Measurements from ENCODE around the gene OLFML3.
"Not testable (repeated sequence)": the region's sequence is repeated elsewhere in the genome, so short reads cannot be mapped to it uniquely, and the experiment has no call there.

Gene OLFML3

GRCh38 chr1:113946112-113946511 lies 33.2 kb upstream of the OLFML3 start:
- Histone ChIP-seq H3K36me3 (replicated peaks; ENCODE audit: low read depth, low read length) (peaks cover 10% of the 10 kb centered on the region), H3K27me3 (ENCODE audit: low read depth, low read length) (no peaks in the 10 kb centered on the region), H3K4me1 (ENCODE audit: low read length) (no peaks in the 10 kb centered on the region), H3K9me3 (ENCODE audit: insufficient read depth, low read length) (no peaks in the 10 kb centered on the region), H3K79me2 (ENCODE audit: low read length) (peaks cover 49% of the 10 kb centered on the region), H3K27ac (ENCODE audit: low read length) (no peak overlapping the region), H4K20me1 (ENCODE audit: insufficient read depth, low read length) (peaks cover 13% of the 10 kb centered on the region; the same call in 1 of the 2 replicates), H2AFZ (ENCODE audit: low read depth, low read length) (no peak overlapping the region), H3K9ac (ENCODE audit: low read length) (no peak overlapping the region), H3K4me2 (ENCODE audit: low read length) (no peak overlapping the region), H3K4me3 (ENCODE audit: low read length) (no peak overlapping the region)
- TF ChIP-seq EZH2phosphoT487 (IDR thresholded peaks at IDR 0.05; ENCODE audit: low read depth), result no peak
- no peak for TF ChIP-seq CTCF (IDR thresholded peaks at IDR 0.05; ENCODE audit: low read depth, low read length)

GRCh38 chr1:113946678-113947387 lies 32.4 kb upstream of the OLFML3 start:
- H3K27ac ChIP-seq (ENCODE audit: low read length), result no peak overlapping the region
- no peak overlapping the region for H3K4me2 ChIP-seq (ENCODE audit: low read length)
- no peak for TF ChIP-seq CTCF (IDR thresholded peaks at IDR 0.05; ENCODE audit: low read depth, low read length)
- TF ChIP-seq EZH2phosphoT487 (IDR thresholded peaks at IDR 0.05; ENCODE audit: low read depth), result no peak
- H2AFZ ChIP-seq (ENCODE audit: low read depth, low read length), result no peak overlapping the region
- H3K9me3 ChIP-seq (ENCODE audit: insufficient read depth, low read length), result no peaks in the 10 kb centered on the region
- peaks cover 52% of the 10 kb centered on the region for H3K79me2 ChIP-seq (ENCODE audit: low read length)
- H3K4me1 ChIP-seq (ENCODE audit: low read length), result no peaks in the 10 kb centered on the region
- peaks cover 13% of the 10 kb centered on the region; the same call in 1 of the 2 replicates for H4K20me1 ChIP-seq (ENCODE audit: insufficient read depth, low read length)
- H3K36me3 ChIP-seq (replicated peaks; ENCODE audit: low read depth, low read length), result peaks cover 7% of the 10 kb centered on the region
- H3K27me3 ChIP-seq (ENCODE audit: low read depth, low read length), result no peaks in the 10 kb centered on the region
- H3K9ac ChIP-seq (ENCODE audit: low read length), result no peak overlapping the region
- no peak overlapping the region for H3K4me3 ChIP-seq (ENCODE audit: low read length)

GRCh38 chr1:113947388-113948107 lies 31.7 kb upstream of the OLFML3 start:
- Histone ChIP-seq H2AFZ (ENCODE audit: low read depth, low read length) (no peak overlapping the region), H3K36me3 (replicated peaks; ENCODE audit: low read depth, low read length) (peaks cover 7% of the 10 kb centered on the region), H3K9me3 (ENCODE audit: insufficient read depth, low read length) (no peaks in the 10 kb centered on the region), H3K79me2 (ENCODE audit: low read length) (peaks cover 52% of the 10 kb centered on the region), H4K20me1 (ENCODE audit: insufficient read depth, low read length) (peaks cover 13% of the 10 kb centered on the region; the same call in 1 of the 2 replicates), H3K4me1 (ENCODE audit: low read length) (no peaks in the 10 kb centered on the region), H3K4me3 (ENCODE audit: low read length) (no peak overlapping the region), H3K27me3 (ENCODE audit: low read depth, low read length) (no peaks in the 10 kb centered on the region), H3K9ac (ENCODE audit: low read length) (no peak overlapping the region), H3K27ac (ENCODE audit: low read length) (no peak overlapping the region), H3K4me2 (ENCODE audit: low read length) (no peak overlapping the region)
- TF ChIP-seq EZH2phosphoT487 (IDR thresholded peaks at IDR 0.05; ENCODE audit: low read depth) (no peak), CTCF (IDR thresholded peaks at IDR 0.05; ENCODE audit: low read depth, low read length) (no peak)

GRCh38 chr1:113948151-113948550 lies 31.1 kb upstream of the OLFML3 start:
- peaks cover 13% of the 10 kb centered on the region; the same call in 1 of the 2 replicates for H4K20me1 ChIP-seq (ENCODE audit: insufficient read depth, low read length)
- not testable (repeated sequence) for H3K4me1 ChIP-seq (ENCODE audit: low read length); H3K4me2 ChIP-seq (ENCODE audit: low read length); H3K27me3 ChIP-seq (ENCODE audit: low read depth, low read length); H3K9me3 ChIP-seq (ENCODE audit: insufficient read depth, low read length); H3K4me3 ChIP-seq (ENCODE audit: low read length); H3K9ac ChIP-seq (ENCODE audit: low read length); H3K36me3 ChIP-seq (replicated peaks; ENCODE audit: low read depth, low read length); H3K27ac ChIP-seq (ENCODE audit: low read length); H2AFZ ChIP-seq (ENCODE audit: low read depth, low read length)
- H3K79me2 ChIP-seq (ENCODE audit: low read length), result peaks cover 49% of the 10 kb centered on the region

Measured in OCI-LY3 (cell line).